Stimulated activated naive CD4-positive, alpha-beta T cell treated with Interleukin-2 at 50 U/mL for 16 hours (primary cell): ENCODE results near the gene EDC3.

Experiments used
- DNase-seq: peaks from one replicate; lab custom pipeline; 2025; lab: John Stamatoyannopoulos, UW

The EDC3 gene

DNA sequence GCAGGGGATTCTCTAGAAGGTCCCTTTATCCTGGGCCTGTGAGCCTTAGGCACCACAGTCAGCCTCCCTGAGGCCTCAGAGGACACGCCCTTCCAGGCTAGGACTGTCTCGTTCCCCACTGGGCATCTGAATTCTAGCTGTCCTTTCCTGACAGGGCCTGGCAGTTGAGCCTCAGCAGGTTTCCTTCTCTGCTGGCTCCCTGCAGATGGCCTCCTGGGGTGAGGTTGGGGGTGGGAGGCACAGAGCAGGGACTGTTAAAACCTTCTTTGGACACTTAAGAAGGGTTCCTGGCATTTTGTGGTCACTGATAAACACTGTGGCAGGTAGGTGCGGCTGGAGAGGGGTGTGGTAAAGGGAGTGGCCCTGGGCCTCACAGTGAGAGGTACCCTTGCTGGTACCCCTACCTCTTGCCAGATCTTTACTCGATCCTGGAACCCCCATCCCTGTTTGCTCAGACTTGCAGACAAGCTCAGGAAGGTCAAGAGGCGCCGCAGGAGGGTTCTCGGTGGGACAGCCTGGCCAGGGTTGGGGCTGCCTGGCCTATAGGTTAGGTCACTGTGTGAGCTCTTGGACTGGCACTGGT is 71.7 kb downstream of the EDC3 start:
- no peak for DNase-seq

DNA sequence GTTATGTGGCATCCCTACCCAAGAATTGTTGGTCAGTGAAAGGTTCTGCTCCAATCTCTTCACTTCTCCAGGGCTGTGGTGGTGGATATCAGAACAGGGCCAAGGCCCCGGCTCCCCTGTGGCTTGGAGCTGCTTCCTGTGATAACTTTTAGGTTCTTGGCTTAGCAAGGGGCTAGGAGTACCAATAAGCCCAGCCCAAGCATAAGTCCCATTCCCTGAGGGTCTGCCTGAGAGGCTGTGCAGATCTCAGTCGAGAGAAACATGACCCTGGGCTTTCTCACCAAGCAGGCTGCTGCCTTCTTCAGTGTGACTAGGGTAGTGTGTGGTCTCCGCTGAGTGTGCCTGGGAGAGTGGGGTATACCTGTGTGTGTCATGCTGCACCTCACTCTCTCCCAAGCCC is 73.1 kb downstream of the EDC3 start:
- no peak for DNase-seq

DNA sequence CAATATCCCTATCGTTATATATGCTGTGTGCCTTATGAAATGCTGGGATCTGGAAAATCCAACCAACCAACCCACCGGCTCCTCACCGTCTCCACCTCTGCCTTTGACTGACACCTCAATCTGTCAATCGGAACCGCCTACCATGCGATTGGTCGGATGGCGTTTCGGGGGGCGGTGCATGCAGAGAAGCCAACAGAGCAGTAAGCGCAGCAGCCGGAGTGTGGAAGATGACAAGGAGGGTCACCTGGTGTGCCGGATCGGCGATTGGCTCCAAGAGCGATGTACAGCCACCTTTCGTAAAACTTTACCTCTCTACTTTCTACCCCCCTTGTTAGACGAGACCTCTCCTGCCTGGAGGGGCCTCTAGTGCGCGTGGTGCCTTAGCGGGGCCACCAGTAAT is 73.9 kb downstream of the EDC3 start:
- no peak for DNase-seq

DNA sequence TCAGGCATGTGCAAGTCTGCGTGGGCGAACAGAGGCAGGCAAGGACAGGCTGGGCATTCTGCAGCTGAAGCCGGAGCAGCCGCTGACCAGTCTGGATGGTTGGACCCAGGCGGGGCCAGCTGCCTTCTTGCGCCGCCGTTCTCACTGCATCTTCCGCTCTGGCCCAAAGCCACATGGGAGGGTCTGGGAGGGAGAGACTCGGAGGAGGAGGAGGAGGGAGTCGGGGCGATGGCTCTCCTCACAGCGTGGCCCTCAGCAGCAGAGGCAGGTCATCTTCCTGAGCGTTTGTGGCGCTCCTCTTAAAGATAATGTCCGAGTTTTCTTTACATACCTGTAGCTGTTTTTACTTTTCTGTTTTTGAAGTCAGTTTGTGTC is 74.3 kb downstream of the EDC3 start:
- DNase-seq: no peak

DNA sequence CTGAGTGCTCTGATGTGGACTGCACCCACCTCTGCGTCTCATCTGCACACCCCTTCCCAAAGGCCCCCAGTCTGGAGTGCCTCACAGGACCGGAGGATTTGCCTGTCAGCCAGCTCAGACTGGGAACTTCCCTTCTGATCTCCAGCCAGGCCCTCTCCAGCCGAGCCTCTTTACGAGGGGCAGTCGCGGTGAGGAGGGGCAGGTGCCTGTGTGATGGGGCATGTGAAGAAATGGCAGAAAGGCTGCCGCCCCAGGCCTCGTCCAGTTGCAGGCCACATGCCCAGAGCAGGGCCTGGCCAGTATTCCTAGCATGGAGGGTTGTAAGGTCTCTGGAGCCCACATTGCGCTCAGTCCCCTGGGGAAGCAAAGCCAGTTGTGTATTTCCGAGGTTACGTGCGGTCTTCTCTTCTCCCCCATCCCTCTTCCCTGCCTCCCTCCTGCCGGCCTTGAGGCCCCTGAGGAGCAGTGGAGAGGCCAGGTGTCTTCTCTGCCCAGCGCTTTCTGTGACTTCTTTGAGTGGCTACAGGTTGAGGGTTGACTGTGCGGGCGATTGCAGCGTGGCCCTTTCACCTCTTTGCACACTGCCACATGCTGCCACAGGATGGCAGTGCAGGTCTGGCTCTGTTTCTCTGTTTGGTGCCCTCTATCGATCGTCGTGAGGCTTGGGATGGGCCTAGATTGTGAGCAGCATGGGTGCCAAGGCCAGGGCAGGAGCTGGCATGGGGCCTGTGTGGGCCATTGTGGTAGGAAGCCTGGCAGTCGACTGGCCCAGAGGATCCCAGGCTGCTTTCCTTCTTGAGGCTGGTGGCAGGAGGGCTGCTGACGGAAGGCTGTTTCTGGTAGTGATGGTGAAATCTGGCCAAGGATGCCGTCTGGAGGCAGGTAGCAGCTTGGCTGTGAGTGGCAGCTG is 74.9 kb downstream of the EDC3 start:
- DNase-seq: peak; percentile 72

DNA sequence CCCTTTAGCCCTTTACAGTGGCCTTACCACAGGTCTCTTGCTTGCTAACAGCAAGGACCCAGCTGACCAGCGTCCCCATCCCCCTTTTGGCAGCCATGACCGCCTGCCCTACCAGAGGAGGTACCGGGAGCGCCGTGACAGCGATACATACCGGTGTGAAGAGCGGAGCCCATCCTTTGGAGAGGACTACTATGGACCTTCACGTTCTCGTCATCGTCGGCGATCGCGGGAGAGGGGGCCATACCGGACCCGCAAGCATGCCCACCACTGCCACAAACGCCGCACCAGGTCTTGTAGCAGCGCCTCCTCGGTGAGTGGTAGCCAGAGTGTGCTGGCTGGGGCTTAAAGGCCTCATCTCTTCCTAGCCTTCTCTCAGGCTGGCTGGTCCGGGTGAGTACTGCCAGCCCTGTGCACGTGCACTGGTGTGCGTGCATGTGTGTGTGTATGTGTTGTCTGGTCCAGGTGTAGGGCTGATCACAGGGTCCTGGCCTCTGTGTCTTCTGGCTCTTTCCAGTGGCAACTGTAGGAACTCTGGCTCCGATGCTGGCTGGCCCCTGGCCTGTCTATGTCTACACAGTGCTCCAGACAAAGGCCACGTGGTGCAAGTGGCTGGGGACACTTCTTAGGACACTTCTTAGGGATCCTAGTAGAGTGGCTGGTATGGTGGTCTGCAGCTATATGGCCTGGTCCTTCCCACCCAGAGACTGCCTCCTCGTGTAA is 75.7 kb downstream of the EDC3 start:
- DNase-seq: no peak

DNA sequence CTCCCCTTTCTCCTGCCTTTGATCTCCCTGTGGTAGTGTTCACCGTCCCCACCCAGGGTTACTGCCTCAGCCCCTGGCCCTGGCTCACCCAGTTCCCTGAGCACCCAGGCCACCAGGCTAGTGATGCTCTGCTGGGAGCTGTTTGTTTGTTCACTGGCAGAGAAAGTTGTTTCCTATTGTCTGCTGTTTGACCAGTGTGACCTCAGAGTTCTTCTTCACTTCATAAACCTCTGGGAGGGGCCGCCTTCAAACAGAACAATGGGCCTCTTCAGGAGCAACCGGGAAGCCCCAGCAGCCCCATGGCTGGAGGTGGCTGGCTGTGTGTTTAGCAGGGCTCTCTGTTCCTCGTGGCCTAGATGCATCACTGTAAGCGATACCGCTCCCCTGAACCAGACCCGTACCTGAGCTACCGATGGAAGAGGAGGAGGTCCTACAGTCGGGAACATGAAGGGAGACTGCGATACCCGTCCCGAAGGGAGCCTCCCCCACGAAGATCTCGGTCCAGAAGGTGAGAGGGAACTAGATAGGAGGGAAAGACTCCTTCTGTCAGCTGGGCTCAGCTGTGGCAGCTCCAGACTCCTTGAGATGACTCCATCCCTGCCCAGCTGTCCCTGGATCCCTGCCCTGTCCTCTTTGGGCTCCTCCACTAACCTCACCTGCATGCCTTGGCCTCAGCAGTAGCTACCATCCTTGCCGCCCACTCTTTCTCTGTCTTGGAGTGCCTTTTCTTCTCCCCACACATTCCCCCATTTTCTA is 76.8 kb downstream of the EDC3 start:
- no peak for DNase-seq

DNA sequence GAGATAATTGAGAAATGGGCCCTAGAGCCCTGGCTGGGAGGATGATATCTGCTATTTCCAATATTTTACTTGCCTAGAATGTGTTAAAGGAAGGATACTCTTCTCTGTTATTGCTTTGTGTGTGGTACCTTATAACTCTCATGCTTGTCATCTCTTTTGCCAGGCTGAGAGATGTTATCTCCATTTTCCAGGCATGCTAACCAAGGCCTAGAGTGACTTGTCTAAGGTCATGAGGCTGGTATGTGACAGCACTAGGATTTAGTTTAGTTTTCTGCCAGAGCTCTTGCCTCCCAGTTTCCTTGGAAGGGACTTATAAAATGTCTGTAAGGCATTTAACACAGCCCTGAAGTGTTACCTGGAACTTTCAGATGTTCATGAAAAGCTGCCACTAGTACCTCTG is 78.8 kb downstream of the EDC3 start:
- DNase-seq: no peak

DNA sequence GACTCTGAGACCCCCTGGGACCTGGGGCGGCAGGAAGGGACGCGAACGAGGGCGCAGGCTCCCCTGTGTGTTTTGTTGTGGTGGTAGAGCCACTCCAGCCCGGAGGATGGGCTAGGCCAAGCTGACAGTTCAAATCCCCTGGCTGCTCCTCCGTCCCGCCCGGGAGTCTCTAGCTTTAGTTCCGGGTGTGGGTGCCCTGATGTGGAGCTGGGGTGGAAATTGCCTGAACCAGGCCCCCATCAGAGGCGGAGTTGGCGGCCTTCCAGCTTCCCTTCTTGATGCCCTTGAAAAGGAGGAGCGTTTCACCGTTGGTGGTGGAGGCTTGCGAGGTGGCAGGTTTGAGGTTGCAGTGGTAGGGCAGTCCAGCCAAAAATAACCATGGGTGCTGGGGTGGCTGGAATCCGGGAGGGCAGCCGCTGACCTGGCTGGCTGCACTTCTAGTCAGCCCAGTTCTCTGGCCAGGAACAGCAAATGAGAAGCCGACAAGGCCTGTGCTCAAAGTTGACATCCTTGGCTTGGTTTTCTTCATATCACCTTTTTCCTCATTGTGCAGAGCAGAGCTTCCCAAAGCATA is 79.4 kb downstream of the EDC3 start:
- DNase-seq: peak; percentile 52

DNA sequence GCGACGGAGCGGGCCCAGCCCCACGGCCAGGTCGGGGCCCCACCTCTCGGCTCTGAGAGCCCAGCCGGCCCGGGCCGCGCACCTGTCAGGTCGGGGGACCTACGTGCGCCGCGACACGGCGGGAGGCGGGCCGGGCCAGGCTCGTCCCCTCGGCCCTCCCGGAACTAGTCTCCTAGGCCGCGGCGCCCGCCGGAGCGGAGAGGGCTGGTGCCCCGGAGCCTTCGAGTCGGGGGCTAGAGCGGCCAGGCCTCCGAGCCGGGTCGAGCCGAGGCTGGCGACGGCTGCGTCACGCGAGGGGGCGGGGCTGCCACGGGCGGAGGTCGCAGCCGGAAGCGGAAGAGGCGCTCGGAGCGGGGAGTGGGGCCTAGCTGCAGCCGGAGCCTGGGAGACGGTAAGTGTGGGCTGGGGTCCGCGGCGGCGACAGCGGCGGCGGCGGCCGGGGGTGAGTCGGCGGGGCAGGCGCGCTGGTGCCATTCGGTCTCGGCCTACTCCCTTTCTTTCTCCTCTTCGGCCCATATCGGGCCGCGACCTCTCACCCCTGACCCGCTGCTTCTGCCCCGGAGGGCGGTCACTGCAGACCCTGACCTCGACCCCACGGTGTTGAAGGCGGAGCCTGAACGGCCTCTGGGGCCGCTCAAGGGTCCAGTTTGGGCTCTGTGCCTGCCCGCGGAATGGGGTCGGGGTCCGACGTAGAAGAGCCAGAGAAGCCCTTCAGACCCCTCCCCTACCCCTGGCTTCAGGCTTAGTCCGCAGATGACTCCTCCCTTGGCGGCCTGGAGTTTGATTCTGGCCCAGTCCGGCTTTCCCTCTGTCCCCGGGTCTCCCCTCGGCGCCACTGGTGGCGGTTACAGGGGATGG is 80.1 kb downstream of the EDC3 start, which contains the start of gene CLK3:
Gene CLK3 (plus strand): TSS at position 329 of the 858 bp plus-strand sequence. CDS start 3,361 bp downstream, outside the sequence.
- peak; percentile 96 for DNase-seq

DNA sequence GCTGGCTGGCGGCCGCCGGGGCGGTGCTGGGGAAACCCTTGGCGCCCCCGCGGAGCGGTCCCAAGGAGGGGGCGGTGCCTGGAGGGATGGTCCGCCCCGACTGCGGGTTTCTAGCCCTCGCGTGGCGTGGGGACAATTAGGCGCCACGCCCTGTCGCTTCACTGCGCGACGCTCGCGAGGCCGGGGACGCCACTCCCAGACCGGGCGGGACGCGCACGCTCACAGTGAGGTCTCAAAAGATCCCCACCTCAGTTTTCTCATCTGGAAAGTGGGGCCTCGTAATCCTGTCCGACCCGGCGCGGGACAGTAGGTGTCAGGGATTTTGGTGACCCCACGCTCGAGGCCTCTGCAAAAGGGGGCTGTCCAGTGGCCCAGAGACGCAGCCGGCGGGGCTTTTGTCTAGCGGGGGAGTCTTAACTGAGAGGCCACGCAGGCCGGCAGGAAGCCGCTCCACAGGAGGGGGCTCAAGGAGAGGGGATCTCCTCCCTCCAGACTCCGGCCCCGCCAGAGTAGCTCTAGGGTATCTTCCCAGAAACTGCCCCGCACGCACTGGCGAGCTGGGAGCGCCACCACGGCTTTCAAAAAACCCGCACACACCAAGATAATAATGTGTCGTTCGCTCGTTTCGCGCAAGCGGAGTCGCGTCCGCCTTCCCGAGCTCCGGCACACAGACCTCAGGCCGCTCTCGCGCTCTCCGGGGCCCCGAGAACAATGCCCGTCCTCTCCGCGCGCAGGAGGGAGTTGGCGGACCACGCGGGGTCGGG is 80.9 kb downstream of the EDC3 start:
- peak; percentile 83 for DNase-seq

DNA sequence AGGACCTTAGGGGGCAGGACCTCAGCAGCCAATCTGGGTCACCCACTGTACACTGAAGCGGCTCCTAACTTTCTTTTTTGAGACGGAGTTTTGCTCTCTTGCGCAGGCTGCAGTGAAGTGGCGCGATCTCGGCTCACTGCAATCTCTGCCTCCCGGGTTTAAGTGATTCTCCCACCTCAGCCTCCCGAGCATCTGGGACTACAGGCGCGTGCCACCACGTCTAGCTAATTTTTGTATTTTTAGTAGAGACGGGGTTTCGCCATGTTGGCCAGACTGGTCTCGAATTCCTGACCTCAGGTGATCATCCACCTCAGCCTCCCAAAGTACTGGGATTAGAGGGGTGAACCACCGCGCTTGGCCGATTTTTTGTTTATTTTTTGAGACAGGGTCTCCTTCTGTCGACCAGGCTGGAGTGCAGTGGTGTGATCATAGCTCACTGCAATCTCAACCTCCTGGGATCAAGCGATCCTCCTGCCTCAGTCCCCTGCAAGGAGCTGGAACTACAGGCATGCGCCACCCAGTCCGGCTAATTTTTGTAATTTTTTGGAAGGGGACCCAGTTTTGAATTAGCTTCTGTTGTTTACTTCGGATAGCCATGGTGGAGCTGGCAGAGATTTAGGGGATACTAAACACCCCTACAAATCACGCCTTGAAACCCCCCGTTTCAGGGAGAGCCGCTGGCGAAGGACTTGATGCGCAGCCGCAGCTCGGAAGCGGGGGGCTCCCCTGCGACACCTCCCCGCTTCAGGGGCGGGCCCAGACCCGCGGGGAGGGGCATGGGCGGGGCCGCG is 81.7 kb downstream of the EDC3 start:
- no peak for DNase-seq

DNA sequence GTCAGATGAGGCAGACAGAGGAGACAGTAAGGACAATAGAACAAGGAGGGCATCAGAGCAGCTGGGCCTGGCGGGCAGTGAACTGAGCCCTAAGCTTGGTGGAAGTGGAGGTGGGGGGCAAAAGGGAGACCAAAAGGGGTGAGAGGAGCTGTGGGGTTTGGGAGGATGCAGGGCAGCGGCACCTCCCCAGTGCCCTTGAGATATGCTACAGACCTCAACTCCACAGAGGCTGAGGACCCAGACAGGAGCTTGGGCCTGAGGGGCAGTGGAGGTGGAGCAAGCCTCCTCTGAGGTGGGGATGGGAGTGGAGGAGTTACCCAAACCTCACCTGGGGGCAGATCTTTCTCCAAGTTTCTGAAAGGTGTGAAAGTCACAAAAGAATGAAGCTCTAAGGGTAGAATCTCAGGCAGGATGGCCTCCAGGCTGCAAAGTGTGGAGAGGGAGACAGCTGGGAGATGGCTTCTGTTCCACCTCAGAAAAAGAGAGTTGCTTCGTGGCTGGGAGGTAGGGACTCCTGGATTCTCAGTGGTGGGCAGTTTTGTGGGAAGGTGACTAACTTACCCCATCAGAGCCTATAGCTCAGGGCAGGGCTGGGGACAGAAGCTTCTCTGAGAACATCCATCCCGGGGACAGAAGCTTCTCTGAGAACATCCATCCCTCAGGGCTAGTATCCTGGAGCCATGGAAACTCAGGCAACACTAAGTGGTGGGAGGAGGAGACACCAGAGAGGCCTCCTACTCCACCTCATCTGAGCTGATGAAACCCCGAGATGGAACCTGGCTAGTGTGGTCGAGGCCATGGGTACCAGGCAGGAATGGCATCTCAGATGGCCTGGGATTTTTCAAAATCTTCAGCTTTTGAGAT is 82.5 kb downstream of the EDC3 start:
- no peak for DNase-seq

DNA sequence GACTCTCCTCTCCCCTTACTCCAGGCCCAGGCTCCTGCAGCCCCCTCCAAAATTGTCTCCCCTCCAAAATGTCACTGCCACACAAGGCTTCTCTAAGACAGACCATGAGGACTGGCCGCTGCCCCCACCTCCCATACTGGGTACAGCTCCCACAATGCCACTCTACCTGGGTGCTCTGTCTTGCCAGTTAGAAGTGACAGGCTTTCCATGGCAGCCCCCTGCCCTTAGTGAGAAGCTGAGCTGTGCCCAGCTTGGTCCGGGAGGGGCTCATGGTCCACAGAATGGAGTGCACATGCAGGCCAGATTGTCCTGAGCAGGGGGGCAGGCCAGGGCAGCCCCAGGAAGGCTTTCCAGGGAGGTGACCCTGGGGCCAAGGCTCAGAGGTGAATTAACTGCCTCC is 83.1 kb downstream of the EDC3 start:
- DNase-seq: no peak

DNA sequence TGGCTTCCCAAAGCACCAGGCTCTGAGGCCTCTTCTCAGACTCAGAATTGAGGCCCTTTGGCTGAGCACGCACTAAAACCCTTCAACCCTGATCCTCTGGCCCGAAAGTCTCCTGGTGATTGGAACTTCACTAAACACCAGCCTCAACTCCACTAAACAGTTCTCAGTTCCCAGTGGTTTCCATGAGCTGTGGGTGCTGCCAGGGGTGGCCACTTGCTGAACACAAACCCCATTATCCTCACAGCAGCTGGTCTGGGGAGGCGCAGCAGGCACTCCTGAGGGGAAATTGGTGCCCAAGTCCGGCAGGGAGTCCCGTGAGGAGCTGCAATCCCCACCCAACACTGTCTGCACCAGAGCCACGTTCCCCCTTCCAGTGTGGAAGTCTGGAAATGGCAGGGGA is 84.0 kb downstream of the EDC3 start:
- DNase-seq: no peak

DNA sequence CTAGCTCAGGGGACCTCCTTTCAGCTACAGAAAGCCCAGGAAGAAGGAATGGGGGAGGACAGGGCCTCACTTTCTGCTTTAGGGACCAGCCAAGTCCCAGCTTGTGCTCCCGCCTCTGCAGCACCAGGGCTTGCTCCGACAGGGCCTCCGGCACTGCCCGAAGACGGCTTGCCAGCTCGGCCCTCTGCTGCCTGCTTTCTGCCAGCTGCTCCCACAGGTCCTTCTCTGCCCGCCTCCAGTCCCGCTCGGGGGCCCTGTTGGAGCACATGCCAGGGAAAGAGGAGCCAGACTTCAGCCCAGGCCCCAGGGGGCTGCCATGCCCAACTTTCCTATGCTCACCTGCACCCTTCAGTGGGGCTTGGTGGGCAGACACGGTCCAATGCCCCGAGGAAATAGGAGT is 84.5 kb downstream of the EDC3 start:
- DNase-seq: no peak

DNA sequence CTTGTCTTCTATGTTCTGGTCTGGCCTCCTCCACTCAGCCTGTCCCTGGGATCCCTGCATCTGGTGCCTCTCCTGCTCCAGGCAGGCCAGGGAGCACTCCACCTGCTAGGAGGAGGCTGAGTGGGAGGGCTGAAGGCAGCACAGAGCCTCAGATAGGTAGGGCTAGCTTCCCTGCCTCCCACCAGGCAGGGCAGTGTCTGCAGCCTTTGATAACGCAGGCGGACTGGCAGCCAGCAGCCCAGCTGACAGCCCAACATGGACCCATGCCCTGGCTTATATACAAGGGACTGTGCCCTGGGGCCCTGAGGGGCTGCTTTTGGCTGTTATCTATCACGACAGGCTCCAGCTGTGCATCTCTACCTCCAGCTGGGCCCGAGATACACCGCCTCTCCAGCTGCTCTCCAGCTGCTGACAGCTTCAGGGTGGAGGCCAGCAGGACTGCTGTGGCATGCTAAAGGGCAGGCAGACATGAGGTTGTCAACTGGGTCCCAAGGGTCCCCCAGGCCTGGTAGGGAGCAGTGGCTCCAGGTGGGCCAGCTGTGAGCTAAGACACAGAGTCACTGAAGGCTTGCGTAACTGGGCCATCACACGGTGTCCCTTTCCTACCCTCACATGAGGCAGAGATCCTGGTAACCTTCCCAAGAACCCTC is 85.4 kb downstream of the EDC3 start:
- DNase-seq: no peak

DNA sequence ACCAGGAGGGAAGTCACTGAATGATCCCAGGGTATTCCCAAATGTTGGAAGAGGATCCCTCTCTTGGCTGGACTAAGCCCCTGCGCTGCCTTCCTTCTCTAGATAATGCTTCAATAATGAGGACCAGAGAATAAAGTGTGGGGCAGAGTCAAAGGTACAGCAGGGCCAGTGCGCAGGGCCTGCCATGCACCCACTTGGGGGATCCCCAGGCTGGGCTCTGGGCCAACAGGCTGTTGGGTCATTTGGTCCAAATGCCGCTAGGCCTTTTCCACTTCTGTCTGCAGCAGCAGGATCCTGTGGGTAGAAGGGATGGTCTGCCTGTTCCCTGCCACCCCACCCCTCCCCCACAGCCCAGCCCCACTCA is 85.9 kb downstream of the EDC3 start:
- no peak for DNase-seq
